Activated CD4-positive, alpha-beta T cell treated with anti-CD3 and anti-CD28 coated beads, Interleukin-2, Interleukin-6, amounts not matched to agents 100 ng/mL and 50 ng/mL, durations not matched to agents 16 hours and 8 hours (primary cell): ENCODE measurements around the gene SSB.
"Not testable (repeated sequence)": the region's sequence is repeated elsewhere in the genome, so short reads cannot be mapped to it uniquely, and the experiment has no call there.

ENCODE experiments used
- DNase-seq: peaks from one replicate; pipeline ENCODE4 v3.0.0-alpha.2; 2020

Gene SSB

GRCh38 chr2:169782513-169782912 is 16.2 kb upstream of the SSB start:
- no peak for DNase-seq

- DNase-seq = no peak
Observed at GRCh38 chr2:169790581-169790980, 8.1 kb upstream of the SSB start.

GRCh38 chr2:169795181-169795580 is 3.5 kb upstream of the SSB start:
- DNase-seq = no peak

- DNase-seq = no peak
Observed at GRCh38 chr2:169796441-169796840, 2.2 kb upstream of the SSB start.

- no peak for DNase-seq
Observed at GRCh38 chr2:169797601-169798000, 1.1 kb upstream of the SSB start.

- no peak for DNase-seq
Observed at GRCh38 chr2:169798397-169798717, 314 bp upstream of the SSB start.

GRCh38 chr2:169803480-169803879 is 4.8 kb downstream of the SSB start:
- DNase-seq = no peak

GRCh38 chr2:169806586-169806985 is 7.9 kb downstream of the SSB start:
- DNase-seq = no peak

- no peak for DNase-seq
Observed at GRCh38 chr2:169808221-169808620, 9.6 kb downstream of the SSB start.

- no peak for DNase-seq
Observed at GRCh38 chr2:169815849-169816248, 17.2 kb downstream of the SSB start.

- not testable (repeated sequence) for DNase-seq
Observed at GRCh38 chr2:169816961-169817360, 18.3 kb downstream of the SSB start.

GRCh38 chr2:169817369-169817768 is 18.7 kb downstream of the SSB start:
- DNase-seq = not testable (repeated sequence)

- no peak for DNase-seq
Observed at GRCh38 chr2:169818241-169818640, 19.6 kb downstream of the SSB start.

- no peak for DNase-seq
Observed at GRCh38 chr2:169819106-169819505, 20.4 kb downstream of the SSB start.

GRCh38 chr2:169820101-169820500 is 21.4 kb downstream of the SSB start:
- DNase-seq = peak; percentile 36

- DNase-seq = no peak
Observed at GRCh38 chr2:169822036-169822435, 23.4 kb downstream of the SSB start.

- DNase-seq = no peak
Observed at GRCh38 chr2:169822785-169823392, 24.2 kb downstream of the SSB start.

- DNase-seq = no peak
Observed at GRCh38 chr2:169823996-169824372, 25.3 kb downstream of the SSB start.

GRCh38 chr2:169824373-169825333 is 26.0 kb downstream of the SSB start, which contains the start of gene METTL5:
TSS of gene METTL5 (minus strand) at chr2:169824905. CDS start at chr2:169824597, 308 bp downstream.
- DNase-seq = peak; percentile 91

GRCh38 chr2:169827272-169828140 is 28.8 kb downstream of the SSB start, which contains the start of gene UBR3:
TSS of gene UBR3 (plus strand) at chr2:169827454. CDS start at chr2:169827508, 54 bp downstream.
- DNase-seq = peak; percentile 94

GRCh38 chr2:169828141-169828811 is 29.6 kb downstream of the SSB start:
- peak; percentile 61 for DNase-seq

- no peak for DNase-seq
Observed at GRCh38 chr2:169834401-169834800, 35.7 kb downstream of the SSB start.
